ENCODE measurements around the gene KLF1.
A peak's percentile ranks its signal among the peaks of the same experiment; 100 is the strongest.
"Not testable (repeated sequence)": the region's sequence is repeated elsewhere in the genome, so short reads cannot be mapped to it uniquely, and the experiment has no call there.

KLF1 gene

GRCh38 chr19:12886969-12887747, at the start of gene KLF1:
TSS of gene KLF1 (minus strand) at chr19:12887201. CDS start at chr19:12887140, 61 bp downstream.
- DNase-seq (ENCODE audit: low read depth in 3 of 3), result no peak

- DNase-seq (ENCODE audit: low read depth in 3 of 3), result no peak
These were observed 49.6 kb upstream of the KLF1 start for GRCh38 chr19:12936582-12936981.

- no peak for DNase-seq (ENCODE audit: low read depth in 3 of 3)
These were observed 48.1 kb upstream of the KLF1 start for GRCh38 chr19:12935071-12935470.

- peak; percentile 80 to 83 (median 83) for DNase-seq (ENCODE audit: low read depth in 3 of 3)
These were observed 46.5 kb upstream of the KLF1 start, which contains the start of gene FARSA for GRCh38 chr19:12933287-12934072. TSS of gene FARSA (minus strand) at chr19:12933711. CDS start at chr19:12933696, 15 bp downstream.

- no peak for DNase-seq (ENCODE audit: low read depth in 3 of 3)
These were observed 45.6 kb upstream of the KLF1 start for GRCh38 chr19:12932392-12933286.

- no peak for DNase-seq (ENCODE audit: low read depth in 3 of 3)
These were observed 43.1 kb upstream of the KLF1 start for GRCh38 chr19:12930002-12930645.

GRCh38 chr19:12924621-12925310, 37.8 kb upstream of the KLF1 start:
- no peak for DNase-seq (ENCODE audit: low read depth in 3 of 3)

- DNase-seq (ENCODE audit: low read depth in 3 of 3), result no peak
These were observed 36.0 kb upstream of the KLF1 start for GRCh38 chr19:12922959-12923358.

- no peak for DNase-seq (ENCODE audit: low read depth in 3 of 3)
These were observed 34.0 kb upstream of the KLF1 start for GRCh38 chr19:12921047-12921446.

- DNase-seq (ENCODE audit: low read depth in 3 of 3), result no peak
These were observed 31.3 kb upstream of the KLF1 start for GRCh38 chr19:12918253-12918652.

GRCh38 chr19:12915860-12916259, 28.9 kb upstream of the KLF1 start:
- DNase-seq (ENCODE audit: low read depth in 3 of 3), result not testable (repeated sequence)

- DNase-seq (ENCODE audit: low read depth in 3 of 3), result peak in 2 of 3 experiments; percentile 26
These were observed 27.1 kb upstream of the KLF1 start for GRCh38 chr19:12913851-12914690.

- DNase-seq (ENCODE audit: low read depth in 3 of 3), result no peak
These were observed 26.1 kb upstream of the KLF1 start for GRCh38 chr19:12913011-12913561.

GRCh38 chr19:12912571-12912970, 25.6 kb upstream of the KLF1 start:
- DNase-seq (ENCODE audit: low read depth in 3 of 3), result no peak

GRCh38 chr19:12907166-12907565, 20.2 kb upstream of the KLF1 start:
- DNase-seq (ENCODE audit: low read depth in 3 of 3), result no peak

GRCh38 chr19:12899891-12900518, 13.0 kb upstream of the KLF1 start:
- DNase-seq (ENCODE audit: low read depth in 3 of 3), result no peak

- no peak for DNase-seq (ENCODE audit: low read depth in 3 of 3)
These were observed 9.5 kb upstream of the KLF1 start for GRCh38 chr19:12896460-12896859.

GRCh38 chr19:12893582-12893981, 6.6 kb upstream of the KLF1 start:
- no peak for DNase-seq (ENCODE audit: low read depth in 3 of 3)

- DNase-seq (ENCODE audit: low read depth in 3 of 3), result no peak
These were observed 4.6 kb upstream of the KLF1 start for GRCh38 chr19:12891553-12892021.
